Epithelial cell of esophagus (primary cell): Measurements from ENCODE around the gene CYP27A1.
A peak's percentile ranks its signal among the peaks of the same experiment; 100 is the strongest.

ENCODE experiments used
- DNase-seq: peaks from one replicate; pipeline ENCODE4 v3.0.0; 2010; ENCODE audit warnings: low read depth
- H3K4me3 ChIP-seq: 2 replicates; pipeline ENCODE4 v1.5.1; 2011; ENCODE audit warnings: mild to moderate bottlenecking, low read length, control low read depth
- TF ChIP-seq, protein P1 (sequence below): IDR thresholded peaks from 2 replicates; pipeline ENCODE4 v1.5.1; 2011; ENCODE audit warnings: low read depth, mild to moderate bottlenecking, low read length, control low read depth, inconsistent platforms; ENCODE audit not compliant: insufficient read depth; ENCODE audit errors: missing control alignments

Gene CYP27A1

GRCh38 chr2:218858671-218859555 is 77.0 kb downstream of the CYP27A1 start:
- TF ChIP-seq, protein P1, sequence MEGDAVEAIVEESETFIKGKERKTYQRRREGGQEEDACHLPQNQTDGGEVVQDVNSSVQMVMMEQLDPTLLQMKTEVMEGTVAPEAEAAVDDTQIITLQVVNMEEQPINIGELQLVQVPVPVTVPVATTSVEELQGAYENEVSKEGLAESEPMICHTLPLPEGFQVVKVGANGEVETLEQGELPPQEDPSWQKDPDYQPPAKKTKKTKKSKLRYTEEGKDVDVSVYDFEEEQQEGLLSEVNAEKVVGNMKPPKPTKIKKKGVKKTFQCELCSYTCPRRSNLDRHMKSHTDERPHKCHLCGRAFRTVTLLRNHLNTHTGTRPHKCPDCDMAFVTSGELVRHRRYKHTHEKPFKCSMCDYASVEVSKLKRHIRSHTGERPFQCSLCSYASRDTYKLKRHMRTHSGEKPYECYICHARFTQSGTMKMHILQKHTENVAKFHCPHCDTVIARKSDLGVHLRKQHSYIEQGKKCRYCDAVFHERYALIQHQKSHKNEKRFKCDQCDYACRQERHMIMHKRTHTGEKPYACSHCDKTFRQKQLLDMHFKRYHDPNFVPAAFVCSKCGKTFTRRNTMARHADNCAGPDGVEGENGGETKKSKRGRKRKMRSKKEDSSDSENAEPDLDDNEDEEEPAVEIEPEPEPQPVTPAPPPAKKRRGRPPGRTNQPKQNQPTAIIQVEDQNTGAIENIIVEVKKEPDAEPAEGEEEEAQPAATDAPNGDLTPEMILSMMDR, result no peak
- no peak overlapping the region for H3K4me3 ChIP-seq
- DNase-seq, result no peak

GRCh38 chr2:218859556-218859987 is 77.6 kb downstream of the CYP27A1 start, which contains the start of gene WNT6:
TSS of gene WNT6 (plus strand) at chr2:218859805. CDS start at chr2:218860038, 233 bp downstream.
- peak; percentile 28 for DNase-seq
- H3K4me3 ChIP-seq, result peak within 1 kb of the TSS; percentile 22
- TF ChIP-seq, protein P1, result no peak

DNA sequence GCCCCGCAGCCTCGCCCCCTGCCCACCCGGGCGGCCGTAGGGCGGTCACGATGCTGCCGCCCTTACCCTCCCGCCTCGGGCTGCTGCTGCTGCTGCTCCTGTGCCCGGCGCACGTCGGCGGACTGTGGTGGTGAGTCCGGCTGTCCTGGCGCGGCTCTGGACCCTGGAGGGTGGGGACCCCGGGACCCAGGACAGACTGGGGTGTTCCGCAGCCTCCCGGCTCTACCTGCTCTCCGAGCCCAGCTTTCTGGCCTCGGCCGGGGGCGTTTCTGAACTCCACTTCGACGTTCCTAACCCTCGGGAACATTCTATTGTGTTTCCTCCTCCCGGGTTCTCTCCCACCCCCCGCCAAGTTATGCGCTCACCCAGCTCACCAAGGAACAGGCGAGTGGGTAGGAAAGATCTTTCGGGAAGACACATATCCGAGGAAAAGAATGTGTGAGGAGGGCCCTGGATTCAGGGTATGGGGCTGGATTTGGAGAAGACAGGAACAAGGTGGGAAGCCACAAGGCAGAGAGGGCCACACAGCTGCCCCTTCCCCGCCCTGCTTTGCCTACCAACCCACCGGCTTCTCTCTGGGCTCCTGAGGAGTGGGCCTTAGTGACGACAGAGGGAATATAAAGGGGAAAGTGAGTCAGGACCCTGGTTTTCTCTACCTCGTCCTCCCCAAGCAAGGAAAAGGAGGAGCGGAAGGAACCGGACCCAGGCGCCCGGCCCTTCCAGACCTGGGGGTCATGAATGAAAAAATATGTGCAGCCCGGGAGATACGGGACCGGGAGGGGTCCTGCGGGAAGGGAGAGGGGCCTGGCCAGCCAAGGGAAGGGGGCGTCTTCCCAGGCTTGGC is 78.3 kb downstream of the CYP27A1 start:
- TF ChIP-seq, protein P1, result no peak
- no peak for DNase-seq
- peak overlapping the region; percentile 22 for H3K4me3 ChIP-seq

- TF ChIP-seq, protein P1, result no peak
- peak; percentile 49 for DNase-seq
- H3K4me3 ChIP-seq, result no peak overlapping the region
These were observed 79.0 kb downstream of the CYP27A1 start for GRCh38 chr2:218860950-218861381.

DNA sequence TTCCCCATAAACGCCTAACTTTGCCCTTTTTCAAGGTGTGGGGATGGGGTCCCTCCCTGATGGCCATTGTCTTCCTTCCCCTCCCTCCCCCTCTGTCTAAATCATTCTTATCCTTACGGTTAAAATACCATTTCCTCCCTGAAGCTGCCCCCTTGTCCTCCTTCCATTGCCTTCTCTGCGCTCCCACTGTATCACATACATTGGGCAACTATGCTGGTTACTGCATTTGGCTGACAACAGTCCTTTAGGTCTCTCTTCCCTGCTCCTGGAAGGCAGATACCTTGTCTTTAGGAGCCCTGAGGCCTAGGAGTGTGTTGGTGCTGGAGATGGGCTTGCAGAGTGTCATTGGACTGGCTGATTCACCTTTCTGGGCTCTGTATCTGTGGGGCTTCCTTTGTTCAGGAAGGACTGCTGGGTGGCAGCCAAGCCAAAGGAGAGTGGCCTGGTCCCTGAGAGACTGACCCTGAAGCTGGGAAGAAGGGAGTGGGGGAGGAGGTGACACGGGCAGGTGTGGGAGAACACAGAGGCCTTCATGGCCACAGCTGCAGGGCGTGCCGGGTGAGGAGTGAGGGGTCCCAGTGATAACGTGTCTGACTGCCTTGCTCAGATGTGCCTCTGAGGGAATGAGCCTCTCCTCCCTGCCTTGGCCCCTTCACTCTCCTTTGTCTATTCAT is 79.8 kb downstream of the CYP27A1 start:
- TF ChIP-seq, protein P1, result no peak
- DNase-seq, result no peak
- H3K4me3 ChIP-seq, result no peak overlapping the region

DNA sequence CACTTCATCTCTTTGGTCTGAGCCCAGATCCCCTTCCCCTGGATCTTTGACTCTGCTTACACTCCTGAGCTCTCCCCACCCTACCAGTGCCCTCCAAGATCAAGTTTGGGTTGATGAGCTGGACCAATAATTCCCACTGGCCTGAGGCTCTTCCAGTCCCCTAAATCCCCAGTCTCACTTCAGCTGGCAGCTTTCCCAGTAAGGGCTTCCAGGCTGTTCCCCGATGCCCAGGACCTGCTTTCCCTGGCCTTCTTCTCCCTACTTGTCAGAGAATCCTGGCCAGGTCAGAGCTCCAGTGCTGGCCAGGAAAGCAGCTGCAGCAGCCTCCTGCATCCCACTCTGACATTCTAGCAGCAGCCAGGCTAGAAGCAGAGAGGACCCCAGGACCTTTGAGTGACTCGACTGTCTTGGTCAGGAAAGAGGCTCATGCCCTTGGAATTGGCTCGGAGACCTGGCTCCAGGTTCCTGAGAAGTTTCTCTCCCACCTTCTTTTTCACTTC is 81.1 kb downstream of the CYP27A1 start:
- no peak overlapping the region for H3K4me3 ChIP-seq
- no peak for DNase-seq
- TF ChIP-seq, protein P1, result no peak
